GM18526 (cell line): ENCODE results near the gene CLIC5.

Experiments
- POLR2A ChIP-seq: IDR thresholded peaks from 3 replicates; pipeline ENCODE4 v1.6.1; 2011; ENCODE audit not compliant: insufficient read length; ENCODE audit errors: extremely low read depth

Gene CLIC5

GRCh38 chr6:45877970-45878590, 137.6 kb downstream of the CLIC5 start:
- TF ChIP-seq POLR2A: no peak

GRCh38 chr6:45872827-45873365, 142.8 kb downstream of the CLIC5 start:
- no peak for TF ChIP-seq POLR2A

GRCh38 chr6:45870531-45870930, 145.1 kb downstream of the CLIC5 start:
- TF ChIP-seq POLR2A: no peak

- no peak for TF ChIP-seq POLR2A
Observed at GRCh38 chr6:45864651-45865050, 151.0 kb downstream of the CLIC5 start.

- no peak for TF ChIP-seq POLR2A
Observed at GRCh38 chr6:45858691-45859090, 157.0 kb downstream of the CLIC5 start.

- TF ChIP-seq POLR2A: no peak
Observed at GRCh38 chr6:45857827-45858226, 157.8 kb downstream of the CLIC5 start.

GRCh38 chr6:45855642-45856394, 159.8 kb downstream of the CLIC5 start:
- no peak for TF ChIP-seq POLR2A

- no peak for TF ChIP-seq POLR2A
Observed at GRCh38 chr6:45854149-45854742, 161.4 kb downstream of the CLIC5 start.

- TF ChIP-seq POLR2A: no peak
Observed at GRCh38 chr6:45851034-45851400, 164.6 kb downstream of the CLIC5 start.

GRCh38 chr6:45850378-45851033, 165.2 kb downstream of the CLIC5 start:
- no peak for TF ChIP-seq POLR2A

- TF ChIP-seq POLR2A: no peak
Observed at GRCh38 chr6:45845567-45845966, 170.1 kb downstream of the CLIC5 start.

GRCh38 chr6:45844986-45845385, 170.7 kb downstream of the CLIC5 start:
- no peak for TF ChIP-seq POLR2A

GRCh38 chr6:45843848-45844521, 171.7 kb downstream of the CLIC5 start:
- no peak for TF ChIP-seq POLR2A

GRCh38 chr6:45841062-45841461, 174.6 kb downstream of the CLIC5 start:
- TF ChIP-seq POLR2A: no peak

- TF ChIP-seq POLR2A: no peak
Observed at GRCh38 chr6:45838996-45839395, 176.7 kb downstream of the CLIC5 start.
